ENCODE results near the gene AK8.
A peak's percentile ranks its signal among the peaks of the same experiment; 100 is the strongest.

AK8 gene

GRCh38 chr9:132708769-132709430, 169.2 kb downstream of the AK8 start:
- ATAC-seq (no peak), DNase-seq (ENCODE audit: low spot score in 2 of 2) (no peak)
- Mint-ChIP-seq H3K9me3 (no peaks in the 10 kb centered on the region), H3K4me1 (no peaks in the 10 kb centered on the region), H3K4me3 (no peak overlapping the region), H3K36me3 (no peaks in the 10 kb centered on the region), H3K27ac (no peak overlapping the region)

- H3K4me3 Mint-ChIP-seq = no peak overlapping the region
- no peaks in the 10 kb centered on the region for H3K36me3 Mint-ChIP-seq
- no peak for DNase-seq (ENCODE audit: low spot score in 2 of 2)
- H3K27ac Mint-ChIP-seq = no peak overlapping the region
- no peaks in the 10 kb centered on the region for H3K9me3 Mint-ChIP-seq
- H3K4me1 Mint-ChIP-seq = no peaks in the 10 kb centered on the region
- no peak for ATAC-seq
Measured at GRCh38 chr9:132708239-132708638, 169.8 kb downstream of the AK8 start.

GRCh38 chr9:132703336-132703735, 174.7 kb downstream of the AK8 start:
- Mint-ChIP-seq H3K9me3 (peaks cover 3% of the 10 kb centered on the region), H3K4me3 (no peak overlapping the region), H3K4me1 (no peaks in the 10 kb centered on the region), H3K27ac (no peak overlapping the region), H3K36me3 (no peaks in the 10 kb centered on the region)
- DNase-seq (ENCODE audit: low spot score in 2 of 2) (no peak), ATAC-seq (no peak)

- Mint-ChIP-seq H3K9me3 (peaks cover 11% of the 10 kb centered on the region), H3K4me3 (no peak overlapping the region), H3K27ac (no peak overlapping the region), H3K36me3 (no peaks in the 10 kb centered on the region), H3K4me1 (no peaks in the 10 kb centered on the region)
- ATAC-seq = no peak
- no peak for DNase-seq (ENCODE audit: low spot score in 2 of 2)
Measured at GRCh38 chr9:132702254-132702653, 175.8 kb downstream of the AK8 start.

GRCh38 chr9:132699956-132700355, 178.1 kb downstream of the AK8 start:
- DNase-seq (ENCODE audit: low spot score in 2 of 2) (no peak), ATAC-seq (no peak)
- Mint-ChIP-seq H3K27ac (no peak overlapping the region), H3K9me3 (peaks cover 20% of the 10 kb centered on the region), H3K4me1 (no peaks in the 10 kb centered on the region), H3K36me3 (no peaks in the 10 kb centered on the region), H3K4me3 (no peak overlapping the region)

- DNase-seq (ENCODE audit: low spot score in 2 of 2) = no peak
- H3K9me3 Mint-ChIP-seq = peaks cover 20% of the 10 kb centered on the region
- no peak overlapping the region for H3K4me3 Mint-ChIP-seq
- peaks cover 5% of the 10 kb centered on the region for H3K4me1 Mint-ChIP-seq
- H3K36me3 Mint-ChIP-seq = no peaks in the 10 kb centered on the region
- ATAC-seq = no peak
- H3K27ac Mint-ChIP-seq = no peak overlapping the region
Measured at GRCh38 chr9:132698989-132699388, 179.1 kb downstream of the AK8 start.

GRCh38 chr9:132697230-132697629, 180.9 kb downstream of the AK8 start:
- H3K4me3 Mint-ChIP-seq = no peak overlapping the region
- H3K27ac Mint-ChIP-seq = no peak overlapping the region
- H3K9me3 Mint-ChIP-seq = peaks cover 20% of the 10 kb centered on the region

GRCh38 chr9:132694144-132694543, 183.9 kb downstream of the AK8 start:
- peaks cover 6% of the 10 kb centered on the region for H3K4me1 Mint-ChIP-seq
- peaks cover 25% of the 10 kb centered on the region for H3K36me3 Mint-ChIP-seq
- ATAC-seq (peak; percentile 95), DNase-seq (ENCODE audit: low spot score in 2 of 2) (peak in 1 of 2 donors; percentile 5)
- H3K9me3 Mint-ChIP-seq = peaks cover 20% of the 10 kb centered on the region
- no peak overlapping the region for H3K4me3 Mint-ChIP-seq
- no peak overlapping the region for H3K27ac Mint-ChIP-seq

More at GRCh38 chr9:132697230-132697629, 180.9 kb downstream of the AK8 start:
- DNase-seq (ENCODE audit: low spot score in 2 of 2) = no peak
- no peaks in the 10 kb centered on the region for H3K36me3 Mint-ChIP-seq
- ATAC-seq = no peak
- H3K4me1 Mint-ChIP-seq = peaks cover 6% of the 10 kb centered on the region

GRCh38 chr9:132690696-132691095, 187.4 kb downstream of the AK8 start:
- H3K36me3 Mint-ChIP-seq = peaks cover 59% of the 10 kb centered on the region
- H3K4me1 Mint-ChIP-seq = peaks cover 6% of the 10 kb centered on the region
- H3K27ac Mint-ChIP-seq = no peak overlapping the region
- no peak overlapping the region for H3K4me3 Mint-ChIP-seq
- ATAC-seq (no peak), DNase-seq (ENCODE audit: low spot score in 2 of 2) (no peak)
- no peaks in the 10 kb centered on the region for H3K9me3 Mint-ChIP-seq

- Mint-ChIP-seq H3K4me3 (no peak overlapping the region), H3K4me1 (peaks cover 35% of the 10 kb centered on the region), H3K36me3 (peaks cover 98% of the 10 kb centered on the region), H3K9me3 (no peaks in the 10 kb centered on the region), H3K27ac (peak overlapping the region; percentile 21)
- no peak for DNase-seq (ENCODE audit: low spot score in 2 of 2)
- ATAC-seq = no peak
Measured at GRCh38 chr9:132683873-132684272, 194.2 kb downstream of the AK8 start.

GRCh38 chr9:132681561-132681960, 196.5 kb downstream of the AK8 start:
- Mint-ChIP-seq H3K27ac (no peak overlapping the region), H3K36me3 (peaks cover 89% of the 10 kb centered on the region), H3K4me1 (peaks cover 41% of the 10 kb centered on the region), H3K4me3 (no peak overlapping the region), H3K9me3 (no peaks in the 10 kb centered on the region)
- DNase-seq (ENCODE audit: low spot score in 2 of 2) (no peak), ATAC-seq (no peak)

- ATAC-seq (peak; percentile 90), DNase-seq (ENCODE audit: low spot score in 2 of 2) (no peak)
- Mint-ChIP-seq H3K4me3 (no peak overlapping the region), H3K9me3 (no peaks in the 10 kb centered on the region), H3K27ac (no peak overlapping the region), H3K36me3 (peaks cover 81% of the 10 kb centered on the region), H3K4me1 (peaks cover 41% of the 10 kb centered on the region)
Measured at GRCh38 chr9:132679946-132680625, 198.0 kb downstream of the AK8 start.

GRCh38 chr9:132677976-132678375, 200.1 kb downstream of the AK8 start:
- H3K36me3 Mint-ChIP-seq = peaks cover 66% of the 10 kb centered on the region

More at GRCh38 chr9:132677976-132678375, 200.1 kb downstream of the AK8 start:
- H3K9me3 Mint-ChIP-seq = no peaks in the 10 kb centered on the region
- no peak for DNase-seq (ENCODE audit: low spot score in 2 of 2)
- H3K4me3 Mint-ChIP-seq = no peak overlapping the region
- no peak overlapping the region for H3K27ac Mint-ChIP-seq
- no peak for ATAC-seq
- H3K4me1 Mint-ChIP-seq = peaks cover 37% of the 10 kb centered on the region

Measured in stimulated activated effector memory CD8-positive, alpha-beta T cell treated with anti-CD3 and anti-CD28 coated beads, Interleukin-12 subunit alpha, Interleukin-12 subunit beta, amount 100 ng/mL, for 72 hours (primary cell).